HAP-1 (cell line): Measurements from ENCODE around the gene IFRD1.

Experiments used
- DNase-seq, 2 experiments: peaks; one replicate each; pipeline ENCODE4 v3.0.0-alpha.2; 2016 to 2020; ENCODE audit warnings: low spot score in 2 of 2
- H3K27me3 ChIP-seq: fragments of 250-450 bp; sonication (Bioruptor Pico); 2 replicates; pipeline ENCODE4 v1.5.1; 2020; ENCODE audit warnings: low read depth, mild to moderate bottlenecking, moderate library complexity
- H3K36me3 ChIP-seq: fragments of 250-450 bp; sonication (Bioruptor Pico); replicated peaks from 2 replicates; pipeline ENCODE4 v1.5.1; 2020; ENCODE audit warnings: mild to moderate bottlenecking
- H3K4me1 ChIP-seq: fragments of 250-450 bp; sonication (Bioruptor Pico); 2 replicates; pipeline ENCODE4 v1.5.1; 2020; ENCODE audit warnings: mild to moderate bottlenecking
- H3K4me3 ChIP-seq: fragments of 250-450 bp; sonication (Bioruptor Pico); 2 replicates; pipeline ENCODE4 v1.5.1; 2020; ENCODE audit warnings: mild to moderate bottlenecking, moderate library complexity
- H3K9me3 ChIP-seq: fragments of 250-450 bp; sonication (Bioruptor Pico); 2 replicates; pipeline ENCODE4 v1.5.1; 2020; ENCODE audit warnings: mild to moderate bottlenecking, moderate library complexity
- in situ Hi-C: fragments of 300-500 bp; cut with MboI; formaldehyde crosslinking; loops from 3 replicates; pipeline ENCODE4 v1.14.3; 2020; ENCODE audit warnings: low sequenced_read_pairs, inconsistent platforms, mixed read lengths

The IFRD1 gene

GRCh38 chr7:112484671-112485167 lies 34.5 kb downstream of the IFRD1 start:
- no peak overlapping the region for H3K4me3 ChIP-seq
- no peaks in the 10 kb centered on the region for H3K36me3 ChIP-seq
- no peaks in the 10 kb centered on the region for H3K9me3 ChIP-seq
- no peak for DNase-seq
- no peaks in the 10 kb centered on the region for H3K27me3 ChIP-seq
- H3K4me1 ChIP-seq, result no peaks in the 10 kb centered on the region
- in situ Hi-C loops, result no loop called here

- no peaks in the 10 kb centered on the region for H3K27me3 ChIP-seq
- H3K9me3 ChIP-seq, result no peaks in the 10 kb centered on the region
- no peaks in the 10 kb centered on the region for H3K36me3 ChIP-seq
- H3K4me1 ChIP-seq, result no peaks in the 10 kb centered on the region
- no peak overlapping the region for H3K4me3 ChIP-seq
- no peak for DNase-seq
- in situ Hi-C loops, result no loop called here
Observed at GRCh38 chr7:112485766-112486165, 35.5 kb downstream of the IFRD1 start.

- in situ Hi-C loops, result no loop called here
- Histone ChIP-seq H3K36me3 (no peaks in the 10 kb centered on the region), H3K4me1 (no peaks in the 10 kb centered on the region), H3K9me3 (no peaks in the 10 kb centered on the region), H3K27me3 (no peaks in the 10 kb centered on the region), H3K4me3 (no peak overlapping the region)
- DNase-seq, result no peak
Observed at GRCh38 chr7:112487457-112488263, 37.4 kb downstream of the IFRD1 start.

- H3K4me1 ChIP-seq, result no peaks in the 10 kb centered on the region
- in situ Hi-C loops, result no loop called here
- no peaks in the 10 kb centered on the region for H3K9me3 ChIP-seq
- no peaks in the 10 kb centered on the region for H3K36me3 ChIP-seq
- DNase-seq, result no peak
- H3K27me3 ChIP-seq, result no peaks in the 10 kb centered on the region
- H3K4me3 ChIP-seq, result no peak overlapping the region
Observed at GRCh38 chr7:112488264-112488552, 37.9 kb downstream of the IFRD1 start.

- no peaks in the 10 kb centered on the region for H3K9me3 ChIP-seq
- no peaks in the 10 kb centered on the region for H3K27me3 ChIP-seq
- in situ Hi-C loops, result loop anchor here (10.0 kb wide), 1 partner anchor 747 kb away; no protein-coding TSS in a partner anchor
- H3K4me3 ChIP-seq, result no peak overlapping the region
- DNase-seq, result no peak
- H3K36me3 ChIP-seq, result no peaks in the 10 kb centered on the region
- H3K4me1 ChIP-seq, result no peaks in the 10 kb centered on the region
Observed at GRCh38 chr7:112492186-112492585, 41.9 kb downstream of the IFRD1 start.

GRCh38 chr7:112494656-112495055 lies 44.4 kb downstream of the IFRD1 start:
- Histone ChIP-seq H3K4me3 (no peak overlapping the region), H3K27me3 (no peaks in the 10 kb centered on the region), H3K36me3 (no peaks in the 10 kb centered on the region), H3K9me3 (no peaks in the 10 kb centered on the region), H3K4me1 (no peaks in the 10 kb centered on the region)
- no peak for DNase-seq
- in situ Hi-C loops, result loop anchor here (10.0 kb wide), 1 partner anchor 750 kb away; no protein-coding TSS in a partner anchor

- in situ Hi-C loops, result loop anchor here (10.0 kb wide), 1 partner anchor 750 kb away; no protein-coding TSS in a partner anchor
- no peaks in the 10 kb centered on the region for H3K9me3 ChIP-seq
- no peaks in the 10 kb centered on the region for H3K36me3 ChIP-seq
- no peaks in the 10 kb centered on the region for H3K4me1 ChIP-seq
- no peak overlapping the region for H3K4me3 ChIP-seq
- DNase-seq, result no peak
- no peaks in the 10 kb centered on the region for H3K27me3 ChIP-seq
Observed at GRCh38 chr7:112495156-112495788, 45.0 kb downstream of the IFRD1 start.

- H3K4me3 ChIP-seq, result no peak overlapping the region
- in situ Hi-C loops, result loop anchor here (10.0 kb wide), 1 partner anchor 751 kb away; no protein-coding TSS in a partner anchor
- no peaks in the 10 kb centered on the region for H3K36me3 ChIP-seq
- DNase-seq, result peak; percentile 25 to 57
- H3K9me3 ChIP-seq, result no peaks in the 10 kb centered on the region
- H3K27me3 ChIP-seq, result no peaks in the 10 kb centered on the region
- H3K4me1 ChIP-seq, result no peaks in the 10 kb centered on the region
Observed at GRCh38 chr7:112495810-112496462, 45.7 kb downstream of the IFRD1 start.

- in situ Hi-C loops, result loop anchor here (10.0 kb wide), 1 partner anchor 753 kb away; no protein-coding TSS in a partner anchor
- DNase-seq, result no peak
- no peaks in the 10 kb centered on the region for H3K9me3 ChIP-seq
- H3K4me3 ChIP-seq, result no peak overlapping the region
- no peaks in the 10 kb centered on the region for H3K36me3 ChIP-seq
- H3K27me3 ChIP-seq, result no peaks in the 10 kb centered on the region
- H3K4me1 ChIP-seq, result no peaks in the 10 kb centered on the region; the same call in 1 of the 2 replicates
Observed at GRCh38 chr7:112497481-112497880, 47.2 kb downstream of the IFRD1 start.

GRCh38 chr7:112500619-112501018 lies 50.4 kb downstream of the IFRD1 start:
- no peaks in the 10 kb centered on the region; the same call in 1 of the 2 replicates for H3K4me1 ChIP-seq

GRCh38 chr7:112501801-112502503 lies 51.7 kb downstream of the IFRD1 start:
- H3K9me3 ChIP-seq, result no peaks in the 10 kb centered on the region
- in situ Hi-C loops, result no loop called here

More at GRCh38 chr7:112500619-112501018, 50.4 kb downstream of the IFRD1 start:
- Histone ChIP-seq H3K9me3 (no peaks in the 10 kb centered on the region), H3K36me3 (no peaks in the 10 kb centered on the region), H3K4me3 (no peak overlapping the region), H3K27me3 (no peaks in the 10 kb centered on the region)
- in situ Hi-C loops, result no loop called here
- DNase-seq, result no peak

GRCh38 chr7:112502700-112503099 lies 52.4 kb downstream of the IFRD1 start:
- Histone ChIP-seq H3K4me3 (no peak overlapping the region), H3K9me3 (no peaks in the 10 kb centered on the region), H3K4me1 (no peaks in the 10 kb centered on the region; the same call in 1 of the 2 replicates), H3K27me3 (no peaks in the 10 kb centered on the region), H3K36me3 (no peaks in the 10 kb centered on the region)
- DNase-seq, result no peak
- in situ Hi-C loops, result no loop called here

More at GRCh38 chr7:112501801-112502503, 51.7 kb downstream of the IFRD1 start:
- DNase-seq, result no peak
- Histone ChIP-seq H3K4me3 (no peak overlapping the region), H3K27me3 (no peaks in the 10 kb centered on the region), H3K4me1 (no peaks in the 10 kb centered on the region; the same call in 1 of the 2 replicates), H3K36me3 (no peaks in the 10 kb centered on the region)

- no peak for DNase-seq
- Histone ChIP-seq H3K4me1 (no peaks in the 10 kb centered on the region; the same call in 1 of the 2 replicates), H3K9me3 (no peaks in the 10 kb centered on the region), H3K4me3 (no peak overlapping the region), H3K36me3 (no peaks in the 10 kb centered on the region), H3K27me3 (no peaks in the 10 kb centered on the region)
- in situ Hi-C loops, result no loop called here
Observed at GRCh38 chr7:112503361-112503972, 53.2 kb downstream of the IFRD1 start.
